Sigmoid colon (tissue), 7 donors: ENCODE measurements around the gene IL17A. TPM values are rescaled to one million over a fixed set of nuclear protein-coding genes. Genes with fewer than 3 reads are reported as not detected.

Source experiments
- DNase-seq: peaks from one replicate; pipeline ENCODE4 v3.0.0-alpha.2; 2019
- H3K27ac ChIP-seq, 4 donors: fragments of 200-600 bp; sonication (generic); one replicate each; pipeline ENCODE4 v1.5.1; 2016 to 2019; ENCODE audit warnings: mild to moderate bottlenecking in 1 of 4
- H3K27me3 ChIP-seq, 3 donors: fragments of 200-600 bp; sonication (generic); one replicate each; pipeline ENCODE4 v1.5.1; 2019; ENCODE audit warnings: mild to moderate bottlenecking in 1 of 3
- H3K36me3 ChIP-seq, 4 donors: fragments of 200-600 bp; sonication (generic); one replicate each; pipeline ENCODE4 v1.5.1; 2016 to 2019
- H3K4me1 ChIP-seq, 4 donors: fragments of 200-600 bp; sonication (generic); one replicate each; pipeline ENCODE4 v1.5.1; 2017 to 2019
- H3K4me3 ChIP-seq, 4 donors: fragments of 200-600 bp; sonication (generic); one replicate each; pipeline ENCODE4 v1.5.1; 2017 to 2019; ENCODE audit warnings: mild to moderate bottlenecking in 2 of 4, moderate library complexity in 1 of 4
- H3K9me3 ChIP-seq, 4 donors: fragments of 200-600 bp in 3 of 4; sonication (generic) in 3 of 4; one replicate each; pipeline versions ENCODE4 v1.5.1 to v1.6.1; 2013 to 2019
- CTCF ChIP-seq, 4 experiments: fragments of 450-650 bp in 3 of 4; fragments of 200-600 bp in 1 of 4; IDR thresholded peaks; one replicate each; pipeline ENCODE4 v1.5.1; 2016 to 2019; ENCODE audit warnings: antibody characterized with exemption in 4 of 4, mild to moderate bottlenecking in 3 of 4, moderate library complexity in 2 of 4
- EP300 ChIP-seq, 4 donors: sonication (generic); formaldehyde crosslinking; IDR thresholded peaks; one replicate each; pipeline ENCODE4 v1.6.1; 2017; ENCODE audit warnings: antibody characterized with exemption in 4 of 4
- POLR2A ChIP-seq, 2 donors: fragments of 450-650 bp; IDR thresholded peaks; one replicate each; pipeline ENCODE4 v1.6.1; 2016; ENCODE audit warnings: antibody characterized with exemption in 2 of 2, mild to moderate bottlenecking in 2 of 2, moderate library complexity in 2 of 2
- POLR2AphosphoS5 ChIP-seq, 4 donors: sonication (generic); formaldehyde crosslinking; IDR thresholded peaks; one replicate each; pipeline ENCODE4 v1.6.1; 2017; ENCODE audit warnings: antibody characterized with exemption in 4 of 4
- WGBS, 2 donors: extraction: QIAGEN DNeasy Blood & Tissue Kit; methylation state at CpG; one replicate each; pipeline ENCODE4 v1.1.7; 2013; 5-methylcytosine and 5-hydroxymethylcytosine counted together
- intact Hi-C: fragments of 100-400 bp; cut with DNase I; formaldehyde crosslinking; loops from one replicate; pipeline ENCODE4 v1.15.1; 2023
- polyA plus RNA-seq, 3 donors: library from polyadenylated mRNA; stranded (reverse); fragments of 200-250 nt; gene quantifications; one replicate each; pipeline ENCODE4 v1.2.3, GENCODE V29; 2013
- total RNA-seq, 4 donors: library from RNA; depleted of rRNA; stranded (reverse); fragments of >200 nt; gene quantifications; one replicate each; pipeline ENCODE4 v1.1.0, GENCODE V29; 2016
- donor health status: healthy with polysubstance abuse.
- donor health status: Bipolar disorder and iron deficiency.
- donor health status: healthy.

Gene IL17A
- total and polyA plus RNA-seq, 7 donors = 0.39 TPM; not detected in 6

- 87 to 90% methylated on average over 5 of the region's 5 CpGs for WGBS, 2 donors
- no peak for DNase-seq
- H3K4me1 ChIP-seq = no peaks in the 10 kb centered on the region
- intact Hi-C loops = no loop called here
- no peak overlapping the region for H3K4me3 ChIP-seq
- H3K27ac ChIP-seq = no peak overlapping the region
- TF ChIP-seq POLR2AphosphoS5 (IDR thresholded peaks at IDR 0.05) (no peak), EP300 (IDR thresholded peaks at IDR 0.05) (no peak), CTCF (IDR thresholded peaks at IDR 0.05) (no peak), POLR2A (IDR thresholded peaks at IDR 0.05) (no peak)
- H3K27me3 ChIP-seq = no peaks in the 10 kb centered on the region
- no peaks in the 10 kb centered on the region for H3K36me3 ChIP-seq
- H3K9me3 ChIP-seq = no peaks in the 10 kb centered on the region
Observed at GRCh38 chr6:52186480-52186879, 305 bp downstream of the IL17A start.

- H3K4me1 ChIP-seq = no peaks in the 10 kb centered on the region
- no peaks in the 10 kb centered on the region for H3K36me3 ChIP-seq
- no peaks in the 10 kb centered on the region for H3K9me3 ChIP-seq
- WGBS, 2 donors = 85 to 92% methylated on average over 1 of the region's 1 CpG
- TF ChIP-seq POLR2A (IDR thresholded peaks at IDR 0.05) (no peak), POLR2AphosphoS5 (IDR thresholded peaks at IDR 0.05) (no peak), CTCF (IDR thresholded peaks at IDR 0.05) (no peak), EP300 (IDR thresholded peaks at IDR 0.05) (no peak)
- H3K4me3 ChIP-seq = no peak overlapping the region
- no peak for DNase-seq
- H3K27me3 ChIP-seq = no peaks in the 10 kb centered on the region
- intact Hi-C loops = no loop called here
- no peak overlapping the region for H3K27ac ChIP-seq
Observed at GRCh38 chr6:52187098-52187497, 923 bp downstream of the IL17A start.

- TF ChIP-seq POLR2A (IDR thresholded peaks at IDR 0.05) (no peak), EP300 (IDR thresholded peaks at IDR 0.05) (no peak), CTCF (IDR thresholded peaks at IDR 0.05) (no peak), POLR2AphosphoS5 (IDR thresholded peaks at IDR 0.05) (no peak)
- no peak overlapping the region for H3K27ac ChIP-seq
- H3K4me1 ChIP-seq = no peaks in the 10 kb centered on the region
- H3K4me3 ChIP-seq = no peak overlapping the region
- H3K36me3 ChIP-seq = no peaks in the 10 kb centered on the region
- H3K27me3 ChIP-seq = no peaks in the 10 kb centered on the region
- no peaks in the 10 kb centered on the region for H3K9me3 ChIP-seq
- WGBS, 2 donors = 91% methylated on average over 2 of the region's 2 CpGs
- intact Hi-C loops = no loop called here
- DNase-seq = no peak
Observed at GRCh38 chr6:52189974-52190373, 3.8 kb downstream of the IL17A start.

GRCh38 chr6:52190409-52190808 is 4.2 kb downstream of the IL17A start:
- WGBS, 2 donors = 74 to 87% methylated on average over 3 of the region's 3 CpGs
- no peaks in the 10 kb centered on the region for H3K4me1 ChIP-seq
- H3K27ac ChIP-seq = no peak overlapping the region
- intact Hi-C loops = no loop called here
- no peaks in the 10 kb centered on the region for H3K9me3 ChIP-seq
- no peak overlapping the region for H3K4me3 ChIP-seq
- H3K36me3 ChIP-seq = no peaks in the 10 kb centered on the region
- no peak for DNase-seq
- no peaks in the 10 kb centered on the region for H3K27me3 ChIP-seq
- TF ChIP-seq POLR2A (IDR thresholded peaks at IDR 0.05) = no peak
- TF ChIP-seq POLR2AphosphoS5 (IDR thresholded peaks at IDR 0.05) = no peak
- no peak for TF ChIP-seq CTCF (IDR thresholded peaks at IDR 0.05)
- TF ChIP-seq EP300 (IDR thresholded peaks at IDR 0.05) = no peak

- Histone ChIP-seq H3K27me3 (no peaks in the 10 kb centered on the region), H3K27ac (no peak overlapping the region), H3K9me3 (no peaks in the 10 kb centered on the region), H3K4me3 (no peak overlapping the region), H3K36me3 (no peaks in the 10 kb centered on the region), H3K4me1 (no peaks in the 10 kb centered on the region)
- TF ChIP-seq POLR2A (IDR thresholded peaks at IDR 0.05) (no peak), CTCF (IDR thresholded peaks at IDR 0.05) (no peak), EP300 (IDR thresholded peaks at IDR 0.05) (no peak), POLR2AphosphoS5 (IDR thresholded peaks at IDR 0.05) (no peak)
- 46 to 67% methylated on average over 3 of the region's 3 CpGs for WGBS, 2 donors
- intact Hi-C loops = no loop called here
- no peak for DNase-seq
Observed at GRCh38 chr6:52191824-52192223, 5.6 kb downstream of the IL17A start.
